Germinal center (tissue), 1 donor: Measurements from ENCODE around the gene ELL3.
"Not testable (repeated sequence)": the region's sequence is repeated elsewhere in the genome, so short reads cannot be mapped to it uniquely, and the experiment has no call there.

Source experiments
- DNase-seq: peaks from one replicate; pipeline ENCODE4 v3.0.0; 2012; ENCODE audit warnings: mixed read lengths, low spot score

The ELL3 gene

GRCh38 chr15:43776718-43777266 lies at the start of gene ELL3:
Gene ELL3, minus strand, starts transcription at chr15:43776966. Its CDS starts 65 bp downstream, at chr15:43776901.
- DNase-seq, result peak; percentile 83

GRCh38 chr15:43826029-43826507 lies 49.3 kb upstream of the ELL3 start:
- no peak for DNase-seq

- DNase-seq, result not testable (repeated sequence)
These were observed 48.5 kb upstream of the ELL3 start for GRCh38 chr15:43825305-43825704.

GRCh38 chr15:43824302-43825246 lies 47.8 kb upstream of the ELL3 start, which contains the start of gene MFAP1:
Gene MFAP1, minus strand, starts transcription at chr15:43824690. Its CDS starts 121 bp downstream, at chr15:43824569.
- DNase-seq, result peak; percentile 93

- DNase-seq, result no peak
These were observed 44.7 kb upstream of the ELL3 start for GRCh38 chr15:43821505-43821904.

- not testable (repeated sequence) for DNase-seq
These were observed 38.3 kb upstream of the ELL3 start for GRCh38 chr15:43815064-43815463.

- peak; percentile 68 for DNase-seq
These were observed 32.4 kb upstream of the ELL3 start for GRCh38 chr15:43808960-43809678.

GRCh38 chr15:43808435-43808950 lies 31.7 kb upstream of the ELL3 start:
- no peak for DNase-seq

- DNase-seq, result not testable (repeated sequence)
These were observed 25.9 kb upstream of the ELL3 start for GRCh38 chr15:43802676-43803075.

GRCh38 chr15:43800286-43801141 lies 23.7 kb upstream of the ELL3 start, which contains the start of gene HYPK:
Gene HYPK, plus strand, starts transcription at chr15:43800599. Its CDS starts 24 bp downstream, at chr15:43800623.
- peak; percentile 87 for DNase-seq

- no peak for DNase-seq
These were observed 23.1 kb upstream of the ELL3 start, which contains the start of gene SERINC4 for GRCh38 chr15:43799945-43800285. Gene SERINC4, minus strand, starts transcription at chr15:43800220. Its CDS starts 234 bp downstream, at chr15:43799986.

- DNase-seq, result peak; percentile 41
These were observed 22.6 kb upstream of the ELL3 start for GRCh38 chr15:43799209-43799944.

- DNase-seq, result no peak
These were observed 19.8 kb upstream of the ELL3 start for GRCh38 chr15:43796566-43796965.

- no peak for DNase-seq
These were observed 19.2 kb upstream of the ELL3 start for GRCh38 chr15:43795997-43796396.

GRCh38 chr15:43795197-43795596 lies 18.4 kb upstream of the ELL3 start:
- DNase-seq, result no peak

- no peak for DNase-seq
These were observed 17.7 kb upstream of the ELL3 start for GRCh38 chr15:43794269-43795037.

GRCh38 chr15:43793647-43794046 lies 16.9 kb upstream of the ELL3 start:
- no peak for DNase-seq

- DNase-seq, result peak; percentile 34
These were observed 16.2 kb upstream of the ELL3 start for GRCh38 chr15:43792761-43793476.
